ENCODE measurements around the gene BMP6.

Gene BMP6

DNA sequence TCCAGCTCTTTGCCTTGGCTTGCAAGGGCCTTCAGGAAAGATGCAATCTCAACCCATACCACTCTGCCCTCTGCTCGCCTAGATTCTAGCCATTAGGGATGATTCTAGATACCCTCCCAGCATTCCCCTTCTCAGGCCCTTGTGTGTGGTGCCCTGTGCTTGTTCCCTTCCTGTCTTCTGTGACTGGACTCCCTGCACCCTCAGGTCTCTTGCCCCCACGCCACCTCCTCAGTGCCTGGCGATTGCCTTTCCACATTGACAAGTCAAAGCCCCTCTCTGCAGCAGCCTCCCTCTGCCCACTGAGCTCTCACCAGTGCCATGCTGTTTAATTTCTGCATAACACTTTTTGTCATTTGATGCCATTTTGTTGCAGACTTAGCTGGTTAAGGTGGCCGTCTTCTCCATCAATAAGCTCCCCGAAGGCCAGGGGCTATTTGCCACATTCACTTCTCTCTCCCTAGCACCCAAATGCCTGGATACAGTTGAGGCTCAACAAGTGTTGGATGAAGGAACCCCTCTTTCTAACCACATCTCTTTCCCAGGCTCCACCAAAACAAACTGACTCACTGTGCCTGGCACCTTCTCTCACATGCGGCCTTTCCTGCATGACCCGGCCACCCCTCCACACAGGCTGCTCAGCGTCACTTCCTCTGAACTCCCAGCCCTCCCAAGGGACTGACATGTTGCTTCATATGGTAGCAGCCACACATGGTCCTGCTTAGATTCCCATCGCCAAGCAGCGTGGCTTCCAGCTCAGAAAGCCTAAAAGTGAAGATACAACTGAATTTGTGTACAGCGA lies 189.3 kb downstream of the BMP6 start:
- no peaks in the 10 kb centered on the region for H3K9me3 ChIP-seq (ENCODE audit: control insufficient read depth, insufficient read depth, low read length)
- H3K36me3 ChIP-seq (ENCODE audit: control insufficient read depth, insufficient read depth, low read length), result no peaks in the 10 kb centered on the region
- H3K27me3 ChIP-seq (ENCODE audit: control insufficient read depth, insufficient read depth, low read length), result peaks cover 22% of the 10 kb centered on the region
- H3K9ac ChIP-seq (ENCODE audit: low read depth, low read length), result no peak overlapping the region
- no peaks in the 10 kb centered on the region for H3K4me1 ChIP-seq (ENCODE audit: control insufficient read depth, insufficient read depth, low read length)
- no peak overlapping the region for H3K4me3 ChIP-seq (ENCODE audit: low read depth, low read length)

- Histone ChIP-seq H3K4me3 (ENCODE audit: low read depth, low read length) (no peak overlapping the region), H3K4me1 (ENCODE audit: control insufficient read depth, insufficient read depth, low read length) (no peaks in the 10 kb centered on the region), H3K27me3 (ENCODE audit: control insufficient read depth, insufficient read depth, low read length) (peaks cover 13% of the 10 kb centered on the region), H3K9me3 (ENCODE audit: control insufficient read depth, insufficient read depth, low read length) (no peaks in the 10 kb centered on the region), H3K9ac (ENCODE audit: low read depth, low read length) (no peak overlapping the region), H3K36me3 (ENCODE audit: control insufficient read depth, insufficient read depth, low read length) (no peaks in the 10 kb centered on the region)
Measured at GRCh38 chr6:7916959-7917358, 191.1 kb downstream of the BMP6 start.

DNA sequence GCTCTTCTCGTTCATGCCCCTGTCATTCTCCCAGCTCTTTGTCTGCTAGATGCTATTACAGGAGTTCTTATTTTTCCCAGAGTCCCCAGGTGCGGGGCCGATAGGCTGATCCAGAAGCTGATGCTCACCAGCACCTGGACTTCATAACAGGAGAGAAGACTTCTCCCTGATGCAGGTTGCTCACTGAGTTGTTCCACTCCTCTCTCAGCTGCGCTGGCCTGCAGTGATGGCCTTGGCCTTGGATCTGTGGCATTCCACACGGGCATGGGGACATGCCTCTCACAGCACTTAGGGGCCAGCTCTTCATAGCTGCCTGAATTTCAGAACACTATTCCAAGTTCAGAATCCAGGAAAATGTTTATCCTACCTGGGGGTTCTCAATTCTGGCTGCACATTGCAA lies 191.8 kb downstream of the BMP6 start:
- H3K9ac ChIP-seq (ENCODE audit: low read depth, low read length), result no peak overlapping the region
- no peaks in the 10 kb centered on the region for H3K4me1 ChIP-seq (ENCODE audit: control insufficient read depth, insufficient read depth, low read length)
- peaks cover 5% of the 10 kb centered on the region for H3K27me3 ChIP-seq (ENCODE audit: control insufficient read depth, insufficient read depth, low read length)
- H3K9me3 ChIP-seq (ENCODE audit: control insufficient read depth, insufficient read depth, low read length), result no peaks in the 10 kb centered on the region
- H3K36me3 ChIP-seq (ENCODE audit: control insufficient read depth, insufficient read depth, low read length), result no peaks in the 10 kb centered on the region
- H3K4me3 ChIP-seq (ENCODE audit: low read depth, low read length), result no peak overlapping the region

DNA sequence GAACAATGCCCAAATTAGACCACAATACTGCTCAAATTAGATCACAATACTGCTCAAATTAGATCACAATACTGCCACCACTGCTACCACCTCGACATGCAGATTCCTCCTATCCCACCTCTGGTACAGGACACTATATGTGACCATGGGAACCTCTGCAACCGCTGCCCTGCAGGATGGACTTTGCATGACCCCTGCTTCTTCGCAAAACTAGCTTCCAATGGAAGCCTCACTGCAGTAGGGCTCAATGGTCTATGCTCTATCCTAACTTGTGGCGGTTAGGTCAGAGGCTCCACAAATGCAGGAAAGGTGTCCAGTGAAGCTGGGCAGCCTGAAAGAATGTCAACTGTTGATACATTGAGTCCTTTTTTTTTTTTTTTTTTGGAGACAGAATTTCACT lies 192.5 kb downstream of the BMP6 start:
- Histone ChIP-seq H3K27me3 (ENCODE audit: control insufficient read depth, insufficient read depth, low read length) (peaks cover 3% of the 10 kb centered on the region), H3K4me3 (ENCODE audit: low read depth, low read length) (no peak overlapping the region), H3K9me3 (ENCODE audit: control insufficient read depth, insufficient read depth, low read length) (no peaks in the 10 kb centered on the region), H3K9ac (ENCODE audit: low read depth, low read length) (no peak overlapping the region), H3K36me3 (ENCODE audit: control insufficient read depth, insufficient read depth, low read length) (no peaks in the 10 kb centered on the region), H3K4me1 (ENCODE audit: control insufficient read depth, insufficient read depth, low read length) (no peaks in the 10 kb centered on the region)

DNA sequence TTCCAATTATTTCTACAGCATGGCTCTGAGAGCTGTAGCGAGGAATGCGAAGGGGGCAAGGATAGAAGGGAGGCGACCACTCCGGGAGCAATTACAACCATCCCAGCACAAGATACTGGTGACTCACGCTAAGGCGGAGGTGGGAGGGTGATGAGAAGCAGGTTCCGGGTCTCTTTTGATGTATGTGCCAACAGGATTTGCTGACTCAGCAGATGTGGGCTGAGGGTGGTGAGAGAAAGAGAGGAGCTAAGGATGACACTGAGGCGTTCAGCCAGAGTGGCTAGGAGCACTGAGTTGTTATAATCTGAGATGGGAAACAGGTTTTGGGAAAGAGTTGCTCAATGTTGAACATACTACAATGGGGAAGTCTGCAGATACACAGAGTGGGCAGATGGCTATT lies 194.0 kb downstream of the BMP6 start:
- H3K9ac ChIP-seq (ENCODE audit: low read depth, low read length), result no peak overlapping the region
- H3K27me3 ChIP-seq (ENCODE audit: control insufficient read depth, insufficient read depth, low read length), result no peaks in the 10 kb centered on the region
- H3K36me3 ChIP-seq (ENCODE audit: control insufficient read depth, insufficient read depth, low read length), result no peaks in the 10 kb centered on the region
- no peaks in the 10 kb centered on the region for H3K4me1 ChIP-seq (ENCODE audit: control insufficient read depth, insufficient read depth, low read length)
- no peaks in the 10 kb centered on the region for H3K9me3 ChIP-seq (ENCODE audit: control insufficient read depth, insufficient read depth, low read length)
- no peak overlapping the region for H3K4me3 ChIP-seq (ENCODE audit: low read depth, low read length)

DNA sequence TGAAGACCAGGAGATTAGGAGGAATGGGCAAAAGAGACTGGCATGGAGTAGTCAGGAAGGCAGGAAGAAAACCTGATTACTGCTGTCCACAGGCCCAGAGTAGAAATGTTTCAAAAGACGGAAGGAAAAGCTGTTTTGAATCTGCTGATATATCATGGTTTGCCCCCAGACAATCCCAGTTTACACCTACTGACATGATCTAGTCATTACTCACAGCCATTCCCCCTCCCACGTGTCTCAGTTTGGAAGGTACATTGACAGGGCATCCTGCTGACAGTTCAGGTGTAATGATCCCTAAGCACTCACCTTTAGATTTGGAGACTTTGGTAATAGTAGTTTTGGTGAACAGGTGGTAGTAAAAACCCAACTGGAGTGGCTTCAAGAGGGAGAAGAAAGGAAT lies 194.5 kb downstream of the BMP6 start:
- Histone ChIP-seq H3K36me3 (ENCODE audit: control insufficient read depth, insufficient read depth, low read length) (no peaks in the 10 kb centered on the region), H3K9me3 (ENCODE audit: control insufficient read depth, insufficient read depth, low read length) (no peaks in the 10 kb centered on the region), H3K4me1 (ENCODE audit: control insufficient read depth, insufficient read depth, low read length) (no peaks in the 10 kb centered on the region), H3K27me3 (ENCODE audit: control insufficient read depth, insufficient read depth, low read length) (no peaks in the 10 kb centered on the region), H3K9ac (ENCODE audit: low read depth, low read length) (no peak overlapping the region), H3K4me3 (ENCODE audit: low read depth, low read length) (no peak overlapping the region)

- Histone ChIP-seq H3K4me1 (ENCODE audit: control insufficient read depth, insufficient read depth, low read length) (no peaks in the 10 kb centered on the region), H3K9ac (ENCODE audit: low read depth, low read length) (no peak overlapping the region)
Measured at GRCh38 chr6:7921046-7921445, 195.1 kb downstream of the BMP6 start.

GRCh38 chr6:7921632-7922092 lies 195.8 kb downstream of the BMP6 start:
- Histone ChIP-seq H3K9me3 (ENCODE audit: control insufficient read depth, insufficient read depth, low read length) (no peaks in the 10 kb centered on the region), H3K4me3 (ENCODE audit: low read depth, low read length) (no peak overlapping the region), H3K4me1 (ENCODE audit: control insufficient read depth, insufficient read depth, low read length) (no peaks in the 10 kb centered on the region)

More at GRCh38 chr6:7921046-7921445, 195.1 kb downstream of the BMP6 start:
- Histone ChIP-seq H3K4me3 (ENCODE audit: low read depth, low read length) (no peak overlapping the region), H3K36me3 (ENCODE audit: control insufficient read depth, insufficient read depth, low read length) (no peaks in the 10 kb centered on the region), H3K9me3 (ENCODE audit: control insufficient read depth, insufficient read depth, low read length) (no peaks in the 10 kb centered on the region), H3K27me3 (ENCODE audit: control insufficient read depth, insufficient read depth, low read length) (no peaks in the 10 kb centered on the region)

GRCh38 chr6:7922596-7922995 lies 196.7 kb downstream of the BMP6 start:
- H3K27me3 ChIP-seq (ENCODE audit: control insufficient read depth, insufficient read depth, low read length), result no peaks in the 10 kb centered on the region

More at GRCh38 chr6:7921632-7922092, 195.8 kb downstream of the BMP6 start:
- H3K36me3 ChIP-seq (ENCODE audit: control insufficient read depth, insufficient read depth, low read length), result no peaks in the 10 kb centered on the region
- H3K27me3 ChIP-seq (ENCODE audit: control insufficient read depth, insufficient read depth, low read length), result no peaks in the 10 kb centered on the region
- H3K9ac ChIP-seq (ENCODE audit: low read depth, low read length), result no peak overlapping the region

DNA sequence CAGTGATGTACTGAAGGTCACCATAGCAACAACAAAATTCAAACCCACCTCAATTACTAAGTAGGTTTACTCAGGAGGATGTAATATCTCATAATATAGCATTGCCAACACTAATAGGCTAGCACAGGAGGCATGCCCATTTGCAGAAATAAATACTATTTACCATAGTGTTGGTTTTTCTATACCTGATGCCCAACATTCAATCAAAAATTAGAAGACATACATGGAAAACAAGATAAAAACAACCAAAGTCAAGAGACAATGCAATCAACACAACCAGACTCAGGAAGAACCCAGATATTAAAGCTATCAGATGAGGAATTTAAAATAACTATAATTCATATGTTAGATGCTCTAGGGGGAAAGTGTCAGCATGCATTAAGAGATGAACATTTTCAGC lies 199.0 kb downstream of the BMP6 start:
- Histone ChIP-seq H3K4me3 (ENCODE audit: low read depth, low read length) (no peak overlapping the region), H3K27me3 (ENCODE audit: control insufficient read depth, insufficient read depth, low read length) (no peaks in the 10 kb centered on the region), H3K36me3 (ENCODE audit: control insufficient read depth, insufficient read depth, low read length) (no peaks in the 10 kb centered on the region), H3K4me1 (ENCODE audit: control insufficient read depth, insufficient read depth, low read length) (no peaks in the 10 kb centered on the region), H3K9ac (ENCODE audit: low read depth, low read length) (no peak overlapping the region), H3K9me3 (ENCODE audit: control insufficient read depth, insufficient read depth, low read length) (no peaks in the 10 kb centered on the region)

More at GRCh38 chr6:7922596-7922995, 196.7 kb downstream of the BMP6 start:
- no peaks in the 10 kb centered on the region for H3K9me3 ChIP-seq (ENCODE audit: control insufficient read depth, insufficient read depth, low read length)
- H3K4me1 ChIP-seq (ENCODE audit: control insufficient read depth, insufficient read depth, low read length), result no peaks in the 10 kb centered on the region
- H3K36me3 ChIP-seq (ENCODE audit: control insufficient read depth, insufficient read depth, low read length), result no peaks in the 10 kb centered on the region
- H3K9ac ChIP-seq (ENCODE audit: low read depth, low read length), result no peak overlapping the region
- H3K4me3 ChIP-seq (ENCODE audit: low read depth, low read length), result no peak overlapping the region

Measured in iPS-15b (cell line).